Osteocyte (in vitro differentiated cells): ENCODE measurements around the gene NECTIN1. TPM values are rescaled to one million over a fixed set of nuclear protein-coding genes. Genes with fewer than 3 reads are reported as not detected.

Source experiments
- DNase-seq: peaks from one replicate; pipeline ENCODE4 v3.0.0; 2021; ENCODE audit warnings: mixed read lengths; ENCODE audit not compliant: unreplicated experiment; ENCODE audit errors: extremely low spot score
- H3K27ac Mint-ChIP-seq: one replicate; pipeline ENCODE4 v1.8.0; 2021; ENCODE audit warnings: mild to moderate bottlenecking, mixed read lengths; ENCODE audit not compliant: unreplicated experiment
- H3K27me3 Mint-ChIP-seq: one replicate; pipeline ENCODE4 v1.8.0; 2021; ENCODE audit warnings: mixed read lengths; ENCODE audit not compliant: unreplicated experiment
- H3K36me3 Mint-ChIP-seq: one replicate; pipeline ENCODE4 v1.8.0; 2021; ENCODE audit warnings: mixed read lengths; ENCODE audit not compliant: unreplicated experiment
- H3K4me1 Mint-ChIP-seq: one replicate; pipeline ENCODE4 v1.8.0; 2021; ENCODE audit warnings: mixed read lengths; ENCODE audit not compliant: unreplicated experiment
- H3K4me3 Mint-ChIP-seq: one replicate; pipeline ENCODE4 v1.8.0; 2021; ENCODE audit warnings: mild to moderate bottlenecking, moderate library complexity, mixed read lengths; ENCODE audit not compliant: unreplicated experiment
- H3K9me3 Mint-ChIP-seq: one replicate; pipeline ENCODE4 v1.8.0; 2021; ENCODE audit warnings: mixed read lengths; ENCODE audit not compliant: unreplicated experiment
- total RNA-seq: library from RNA; stranded (reverse); gene quantifications from 2 replicates; pipeline ENCODE4 v1.2.1, GENCODE V29; 2021
- TF ChIP-seq, protein P1 (sequence below): fragments of 200-600 bp; sonication (generic); IDR thresholded peaks from 2 replicates; pipeline ENCODE4 v1.5.0; 2021; ENCODE audit warnings: antibody characterized with exemption, mild to moderate bottlenecking, moderate library complexity

Gene NECTIN1
- total RNA-seq, 1 donor from 2014 or later = 7.2 TPM

DNA sequence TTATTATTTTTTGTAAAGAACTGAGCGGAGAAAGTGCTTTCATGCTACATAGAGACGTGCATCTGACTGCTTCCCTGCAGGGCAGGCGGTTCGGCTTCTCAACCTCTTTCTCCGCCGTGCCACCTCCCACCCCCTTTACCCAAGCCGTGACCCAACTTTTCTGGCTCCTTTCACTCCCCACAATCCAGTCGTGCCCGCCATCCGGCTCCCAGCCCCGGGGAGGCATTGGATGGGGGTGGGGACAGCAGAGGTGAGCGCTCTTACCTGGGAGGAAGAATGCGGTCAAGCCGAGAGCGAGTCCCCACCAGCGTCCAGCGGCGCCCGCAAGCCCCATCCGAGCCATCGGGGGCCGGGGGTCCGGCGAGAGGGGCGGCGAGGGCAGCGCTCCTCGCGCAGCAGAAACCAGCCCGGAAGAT is 781 bp downstream of the NECTIN1 start:
- no peak for DNase-seq
- Mint-ChIP-seq H3K36me3 (no peaks in the 10 kb centered on the region), H3K4me3 (peak overlapping the region; percentile 88), H3K4me1 (peaks cover 20% of the 10 kb centered on the region), H3K27me3 (peaks cover 7% of the 10 kb centered on the region), H3K9me3 (peaks cover 6% of the 10 kb centered on the region), H3K27ac (peak overlapping the region; percentile 79)
- TF ChIP-seq, protein P1, sequence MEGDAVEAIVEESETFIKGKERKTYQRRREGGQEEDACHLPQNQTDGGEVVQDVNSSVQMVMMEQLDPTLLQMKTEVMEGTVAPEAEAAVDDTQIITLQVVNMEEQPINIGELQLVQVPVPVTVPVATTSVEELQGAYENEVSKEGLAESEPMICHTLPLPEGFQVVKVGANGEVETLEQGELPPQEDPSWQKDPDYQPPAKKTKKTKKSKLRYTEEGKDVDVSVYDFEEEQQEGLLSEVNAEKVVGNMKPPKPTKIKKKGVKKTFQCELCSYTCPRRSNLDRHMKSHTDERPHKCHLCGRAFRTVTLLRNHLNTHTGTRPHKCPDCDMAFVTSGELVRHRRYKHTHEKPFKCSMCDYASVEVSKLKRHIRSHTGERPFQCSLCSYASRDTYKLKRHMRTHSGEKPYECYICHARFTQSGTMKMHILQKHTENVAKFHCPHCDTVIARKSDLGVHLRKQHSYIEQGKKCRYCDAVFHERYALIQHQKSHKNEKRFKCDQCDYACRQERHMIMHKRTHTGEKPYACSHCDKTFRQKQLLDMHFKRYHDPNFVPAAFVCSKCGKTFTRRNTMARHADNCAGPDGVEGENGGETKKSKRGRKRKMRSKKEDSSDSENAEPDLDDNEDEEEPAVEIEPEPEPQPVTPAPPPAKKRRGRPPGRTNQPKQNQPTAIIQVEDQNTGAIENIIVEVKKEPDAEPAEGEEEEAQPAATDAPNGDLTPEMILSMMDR = no peak

DNA sequence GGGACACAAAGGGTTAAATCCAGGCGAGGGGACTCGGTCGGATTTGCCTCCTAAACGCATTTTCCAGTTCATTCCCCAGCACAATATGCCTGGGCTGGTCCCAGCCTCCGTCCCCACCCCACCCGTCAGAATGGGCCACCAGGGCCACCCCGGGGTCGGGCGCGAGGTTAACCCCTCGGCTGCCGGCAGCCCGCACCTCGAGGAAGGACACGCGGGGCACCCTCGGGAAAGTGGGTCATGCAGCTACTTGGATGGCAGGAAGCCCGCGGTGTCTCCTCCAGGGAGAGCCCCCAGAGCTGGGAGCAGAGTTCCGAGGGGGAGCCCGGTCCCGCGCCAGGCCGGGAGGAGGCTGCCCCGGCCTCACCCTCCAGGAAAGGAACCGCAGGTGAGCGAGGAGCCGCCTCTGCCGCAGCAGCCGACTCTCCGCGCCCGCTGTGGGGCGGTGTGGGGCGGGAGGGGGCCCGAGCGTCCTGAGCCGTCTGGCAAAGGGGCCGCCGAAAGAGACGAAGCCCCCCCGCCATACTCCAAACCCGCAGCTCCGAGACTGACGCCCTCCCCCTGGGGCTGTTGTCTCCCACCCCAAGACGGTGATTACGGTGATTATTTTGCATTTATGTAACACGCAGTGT is 1.4 kb downstream of the NECTIN1 start:
- Mint-ChIP-seq H3K36me3 (no peaks in the 10 kb centered on the region), H3K4me1 (peaks cover 20% of the 10 kb centered on the region), H3K27ac (no peak overlapping the region), H3K4me3 (peak overlapping the region; percentile 88), H3K27me3 (peaks cover 7% of the 10 kb centered on the region), H3K9me3 (peaks cover 5% of the 10 kb centered on the region)
- TF ChIP-seq, protein P1 = peak; percentile 30
- no peak for DNase-seq

DNA sequence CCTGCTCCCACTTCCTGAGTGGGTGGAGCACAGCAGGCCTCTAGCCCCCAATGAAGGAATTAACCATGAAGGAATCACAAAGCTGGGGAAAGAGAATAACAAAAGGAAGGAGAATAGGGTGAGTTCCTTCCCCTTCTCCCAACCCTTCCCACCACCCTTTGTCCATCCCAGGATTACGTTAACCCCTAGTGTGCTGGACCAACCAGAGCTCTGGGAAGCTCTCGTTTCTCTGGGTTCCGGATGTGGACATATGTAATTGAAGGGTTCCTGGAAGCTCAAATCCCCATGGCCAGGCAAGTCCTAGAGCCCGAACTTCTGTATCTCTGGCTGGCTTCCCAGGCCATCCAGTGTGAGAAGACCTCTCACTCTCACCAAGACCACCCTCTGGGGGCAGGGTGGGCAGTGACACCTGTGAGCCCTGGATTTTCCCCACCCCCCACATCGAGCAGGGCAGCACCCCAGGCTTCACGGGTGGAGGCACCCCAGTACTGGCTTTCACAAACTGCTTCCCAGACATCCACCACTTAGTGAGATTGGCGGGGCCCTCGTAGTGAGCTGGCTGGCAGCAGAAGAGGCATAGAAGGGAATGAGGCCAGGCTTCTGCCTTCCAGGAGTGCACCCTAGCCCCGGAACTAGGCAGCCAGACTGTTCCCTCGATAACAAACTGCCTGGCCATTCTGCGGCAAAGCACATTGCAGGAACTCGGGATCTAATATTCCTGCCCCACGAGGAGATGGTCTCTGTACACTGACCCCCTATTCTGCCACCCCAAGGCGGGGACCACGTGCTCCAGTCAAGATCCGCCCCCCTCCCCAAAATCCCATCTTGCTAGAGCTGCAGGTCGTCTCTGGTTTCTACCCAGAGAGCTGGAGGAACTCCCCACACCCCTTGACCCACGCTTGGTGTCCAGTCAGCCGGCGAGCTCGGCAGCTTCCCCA is 2.1 kb downstream of the NECTIN1 start:
- Mint-ChIP-seq H3K4me3 (peak overlapping the region; percentile 88), H3K27me3 (peaks cover 7% of the 10 kb centered on the region), H3K4me1 (peaks cover 22% of the 10 kb centered on the region), H3K36me3 (no peaks in the 10 kb centered on the region), H3K9me3 (no peaks in the 10 kb centered on the region), H3K27ac (no peak overlapping the region)
- TF ChIP-seq, protein P1 = no peak
- no peak for DNase-seq

DNA sequence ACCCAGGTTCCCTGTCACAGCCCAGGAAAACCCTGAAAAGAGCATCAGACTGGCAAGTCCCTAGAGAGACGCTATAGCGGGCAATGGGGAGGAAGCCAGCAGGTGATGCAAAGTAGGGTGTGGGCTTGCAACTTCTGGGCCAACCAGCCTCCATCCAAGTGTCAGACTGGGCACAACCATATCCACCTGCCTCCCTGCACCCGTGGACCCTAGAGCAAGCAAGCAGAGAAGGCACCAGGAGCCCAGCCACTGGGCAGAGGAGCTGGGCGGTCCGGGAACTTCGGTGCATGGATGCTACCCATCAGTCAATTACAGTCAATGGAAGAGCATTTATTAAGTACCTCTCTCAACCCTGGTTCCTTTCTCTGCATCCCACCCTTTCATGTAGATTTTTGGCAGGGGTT is 2.8 kb downstream of the NECTIN1 start:
- Mint-ChIP-seq H3K36me3 (no peaks in the 10 kb centered on the region), H3K4me1 (peaks cover 25% of the 10 kb centered on the region), H3K27ac (no peak overlapping the region), H3K9me3 (no peaks in the 10 kb centered on the region), H3K4me3 (no peak overlapping the region), H3K27me3 (peaks cover 2% of the 10 kb centered on the region)
- TF ChIP-seq, protein P1 = no peak
- no peak for DNase-seq

GRCh38 chr11:119724956-119725355 is 4.0 kb downstream of the NECTIN1 start:
- H3K27ac Mint-ChIP-seq = no peak overlapping the region
- DNase-seq = no peak
- H3K4me3 Mint-ChIP-seq = no peak overlapping the region
- peaks cover 23% of the 10 kb centered on the region for H3K4me1 Mint-ChIP-seq
- TF ChIP-seq, protein P1 = no peak
- H3K36me3 Mint-ChIP-seq = no peaks in the 10 kb centered on the region
- H3K9me3 Mint-ChIP-seq = no peaks in the 10 kb centered on the region
- peaks cover 2% of the 10 kb centered on the region for H3K27me3 Mint-ChIP-seq
